HG02884 (cell line): Measurements from ENCODE around the gene ROR1.

Source experiments
- ATAC-seq: cut with Tn5 transposase; IDR thresholded peaks from one replicate; pipeline ENCODE4 v1.9.1; 2021; ENCODE audit warnings: mild to moderate bottlenecking, moderate library complexity; ENCODE audit not compliant: unreplicated experiment

Gene ROR1

GRCh38 chr1:63958556-63958955 is 184.7 kb downstream of the ROR1 start:
- no peak for ATAC-seq

GRCh38 chr1:63960326-63960725 is 186.5 kb downstream of the ROR1 start:
- ATAC-seq: no peak

GRCh38 chr1:63966016-63966415 is 192.2 kb downstream of the ROR1 start:
- no peak for ATAC-seq

- ATAC-seq: no peak
These were observed 194.1 kb downstream of the ROR1 start for GRCh38 chr1:63967901-63968300.

GRCh38 chr1:63968663-63969440 is 195.0 kb downstream of the ROR1 start:
- no peak for ATAC-seq

- ATAC-seq: no peak
These were observed 195.7 kb downstream of the ROR1 start for GRCh38 chr1:63969441-63969901.

GRCh38 chr1:63971557-63971956 is 197.7 kb downstream of the ROR1 start:
- ATAC-seq: no peak

- no peak for ATAC-seq
These were observed 199.2 kb downstream of the ROR1 start for GRCh38 chr1:63973005-63973419.

- no peak for ATAC-seq
These were observed 201.1 kb downstream of the ROR1 start for GRCh38 chr1:63974966-63975365.

- no peak for ATAC-seq
These were observed 201.7 kb downstream of the ROR1 start for GRCh38 chr1:63975481-63975880.

- ATAC-seq: no peak
These were observed 202.2 kb downstream of the ROR1 start for GRCh38 chr1:63976006-63976405.

- no peak for ATAC-seq
These were observed 203.6 kb downstream of the ROR1 start for GRCh38 chr1:63977466-63977865.

- ATAC-seq: no peak
These were observed 207.1 kb downstream of the ROR1 start for GRCh38 chr1:63980740-63981407.

- no peak for ATAC-seq
These were observed 207.6 kb downstream of the ROR1 start for GRCh38 chr1:63981408-63981773.

GRCh38 chr1:63982201-63982600 is 208.4 kb downstream of the ROR1 start:
- no peak for ATAC-seq

- ATAC-seq: no peak
These were observed 209.8 kb downstream of the ROR1 start for GRCh38 chr1:63983391-63984256.

- ATAC-seq: no peak
These were observed 210.6 kb downstream of the ROR1 start for GRCh38 chr1:63984257-63984929.

GRCh38 chr1:63984930-63985290 is 211.1 kb downstream of the ROR1 start:
- ATAC-seq: no peak

GRCh38 chr1:63987014-63987627 is 213.3 kb downstream of the ROR1 start:
- no peak for ATAC-seq

- ATAC-seq: no peak
These were observed 213.8 kb downstream of the ROR1 start for GRCh38 chr1:63987628-63988024.

- no peak for ATAC-seq
These were observed 215.1 kb downstream of the ROR1 start for GRCh38 chr1:63988941-63989340.
